ENCODE measurements around the gene KHDC4.

GRCh38 chr1:155932487-155932886 is 1.7 kb downstream of the KHDC4 start:
- no peak for TF ChIP-seq GATA3 (IDR thresholded peaks at IDR 0.05; ENCODE audit: low read depth, low read length)
- TF ChIP-seq GATA2 (IDR thresholded peaks at IDR 0.05; ENCODE audit: low read depth, low read length) = no peak
